Measurements from ENCODE around the gene IL1RL2.

GRCh38 chr2:102181919-102182635 is 4.7 kb upstream of the IL1RL2 start:
- no peak for TF ChIP-seq POLR2A (IDR thresholded peaks at IDR 0.05; ENCODE audit: low read length)
- TF ChIP-seq GATA1 (IDR thresholded peaks at IDR 0.05; ENCODE audit: low read depth, low read length): no peak
